Measurements from ENCODE around the gene PLRG1. TPM values are rescaled to one million over a fixed set of nuclear protein-coding genes. Genes with fewer than 3 reads are reported as not detected.

Gene PLRG1
- total RNA-seq, 4 donors from 2014 or later = 32.7 to 47.2 (median 36.5) TPM

DNA sequence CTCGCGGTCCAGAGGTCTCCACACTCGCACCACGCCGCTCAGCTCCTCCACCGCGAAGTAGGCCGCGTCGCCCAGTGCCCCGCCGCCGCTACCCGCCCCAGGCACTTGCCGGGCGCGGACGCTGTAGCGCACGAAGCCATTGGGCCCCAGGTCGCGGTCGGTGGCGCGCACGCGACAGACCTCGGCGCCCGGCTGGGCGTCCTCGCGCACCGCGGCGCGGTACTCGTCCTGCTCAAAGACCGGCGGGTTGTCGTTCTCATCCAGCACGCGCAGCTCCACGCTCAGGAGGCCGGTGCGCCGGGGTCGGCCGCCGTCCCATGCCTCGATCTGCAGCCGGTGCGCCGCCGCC, 60.0 kb downstream of the PLRG1 start:
- no peak for TF ChIP-seq POLR2A (IDR thresholded peaks at IDR 0.05)
- TF ChIP-seq, protein P1, sequence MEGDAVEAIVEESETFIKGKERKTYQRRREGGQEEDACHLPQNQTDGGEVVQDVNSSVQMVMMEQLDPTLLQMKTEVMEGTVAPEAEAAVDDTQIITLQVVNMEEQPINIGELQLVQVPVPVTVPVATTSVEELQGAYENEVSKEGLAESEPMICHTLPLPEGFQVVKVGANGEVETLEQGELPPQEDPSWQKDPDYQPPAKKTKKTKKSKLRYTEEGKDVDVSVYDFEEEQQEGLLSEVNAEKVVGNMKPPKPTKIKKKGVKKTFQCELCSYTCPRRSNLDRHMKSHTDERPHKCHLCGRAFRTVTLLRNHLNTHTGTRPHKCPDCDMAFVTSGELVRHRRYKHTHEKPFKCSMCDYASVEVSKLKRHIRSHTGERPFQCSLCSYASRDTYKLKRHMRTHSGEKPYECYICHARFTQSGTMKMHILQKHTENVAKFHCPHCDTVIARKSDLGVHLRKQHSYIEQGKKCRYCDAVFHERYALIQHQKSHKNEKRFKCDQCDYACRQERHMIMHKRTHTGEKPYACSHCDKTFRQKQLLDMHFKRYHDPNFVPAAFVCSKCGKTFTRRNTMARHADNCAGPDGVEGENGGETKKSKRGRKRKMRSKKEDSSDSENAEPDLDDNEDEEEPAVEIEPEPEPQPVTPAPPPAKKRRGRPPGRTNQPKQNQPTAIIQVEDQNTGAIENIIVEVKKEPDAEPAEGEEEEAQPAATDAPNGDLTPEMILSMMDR (IDR thresholded peaks at IDR 0.05) = no peak
- no peak for TF ChIP-seq EP300 (IDR thresholded peaks at IDR 0.05)
- Histone ChIP-seq H3K4me1 (peaks cover 0 to 28% (median 17%) of the 10 kb centered on the region in 4 donors), H3K4me3 (peak overlapping the region in 2 of 4 donors; percentile 36 to 50), H3K27me3 (peaks cover 0 to 69% of the 10 kb centered on the region in 2 donors), H3K36me3 (no peaks in the 10 kb centered on the region), H3K27ac (no peak overlapping the region), H3K9me3 (no peaks in the 10 kb centered on the region)
- no peak for DNase-seq (ENCODE audit: low spot score in 2 of 2)
- 5 to 11% methylated on average over 5 to 44 of the region's 55 CpGs for WGBS, 2 donors

DNA sequence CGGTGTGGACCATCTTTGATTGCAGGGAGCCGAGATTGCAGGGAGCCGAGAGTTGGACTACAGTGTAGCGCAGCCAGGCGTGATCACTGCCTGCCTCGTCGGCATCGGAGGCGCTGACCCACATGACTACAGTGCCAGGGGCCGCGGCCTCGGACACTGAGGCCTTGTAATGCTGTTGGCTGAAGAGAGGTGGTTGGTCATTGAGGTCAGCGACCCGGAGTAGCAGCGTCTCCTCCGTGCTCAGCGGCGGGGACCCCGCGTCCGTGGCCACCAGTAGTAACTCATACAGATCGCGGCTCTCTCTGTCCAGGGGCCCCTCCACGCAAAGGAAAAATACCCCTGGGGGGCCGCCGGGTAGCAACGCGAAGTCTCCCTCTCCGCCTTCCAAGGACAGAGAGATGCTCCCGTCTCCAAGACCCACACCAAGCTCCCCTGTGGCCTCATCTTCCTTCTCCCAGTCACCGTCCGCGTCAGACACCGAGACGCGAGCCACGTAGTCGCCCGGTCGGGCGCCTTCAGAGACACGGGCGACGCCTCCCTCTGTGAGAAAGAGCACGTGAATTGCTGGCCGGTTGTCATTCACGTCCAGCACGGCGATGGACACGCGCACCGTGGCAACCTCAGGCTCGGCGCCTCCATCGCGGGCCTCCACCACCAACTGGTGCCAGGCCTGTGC, 60.5 kb downstream of the PLRG1 start:
- WGBS, 2 donors = 32 to 48% methylated on average over 41 to 55 of the region's 56 CpGs

DNA sequence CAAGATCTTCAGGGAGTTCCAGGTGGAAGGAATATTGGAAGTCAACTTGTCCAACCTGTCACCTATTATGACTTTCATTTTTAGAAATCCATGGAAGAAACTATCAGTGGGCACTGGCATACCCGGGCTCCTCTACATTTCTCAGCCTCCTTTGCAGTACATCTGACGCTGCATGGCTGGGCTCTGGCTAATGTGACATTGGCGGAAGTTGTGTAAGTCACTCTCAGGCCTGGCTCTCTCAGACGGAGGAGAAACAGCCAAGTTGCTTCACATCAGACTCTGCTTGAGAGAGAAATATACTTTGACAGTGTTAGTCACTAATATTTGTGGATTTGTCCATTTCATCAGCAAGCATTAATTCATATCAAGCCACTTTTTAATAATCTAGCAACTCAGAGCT, 63.1 kb downstream of the PLRG1 start:
- Histone ChIP-seq H3K9me3 (no peaks in the 10 kb centered on the region), H3K27me3 (peaks cover 0 to 54% of the 10 kb centered on the region in 2 donors), H3K4me1 (peaks cover 0 to 23% (median 15%) of the 10 kb centered on the region in 4 donors), H3K27ac (no peak overlapping the region), H3K36me3 (no peaks in the 10 kb centered on the region), H3K4me3 (no peak overlapping the region)
- WGBS, 2 donors = 74 to 76% methylated on average over 4 of the region's 4 CpGs
- no peak for DNase-seq (ENCODE audit: low spot score in 2 of 2)
- TF ChIP-seq, protein P1 (IDR thresholded peaks at IDR 0.05) = no peak
- TF ChIP-seq EP300 (IDR thresholded peaks at IDR 0.05) = no peak
- no peak for TF ChIP-seq POLR2A (IDR thresholded peaks at IDR 0.05)

More for the DNA sequence above, 60.5 kb downstream of the PLRG1 start:
- H3K27ac ChIP-seq = no peak overlapping the region
- peaks cover 0 to 28% (median 17%) of the 10 kb centered on the region in 4 donors for H3K4me1 ChIP-seq
- H3K9me3 ChIP-seq = no peaks in the 10 kb centered on the region
- peak overlapping the region in 1 of 4 donors; percentile 50 for H3K4me3 ChIP-seq
- H3K36me3 ChIP-seq = no peaks in the 10 kb centered on the region
- no peak for DNase-seq (ENCODE audit: low spot score in 2 of 2)
- no peak for TF ChIP-seq POLR2A (IDR thresholded peaks at IDR 0.05)
- TF ChIP-seq, protein P1 (IDR thresholded peaks at IDR 0.05) = no peak
- TF ChIP-seq EP300 (IDR thresholded peaks at IDR 0.05) = no peak
- peaks cover 0 to 71% of the 10 kb centered on the region in 2 donors for H3K27me3 ChIP-seq

DNA sequence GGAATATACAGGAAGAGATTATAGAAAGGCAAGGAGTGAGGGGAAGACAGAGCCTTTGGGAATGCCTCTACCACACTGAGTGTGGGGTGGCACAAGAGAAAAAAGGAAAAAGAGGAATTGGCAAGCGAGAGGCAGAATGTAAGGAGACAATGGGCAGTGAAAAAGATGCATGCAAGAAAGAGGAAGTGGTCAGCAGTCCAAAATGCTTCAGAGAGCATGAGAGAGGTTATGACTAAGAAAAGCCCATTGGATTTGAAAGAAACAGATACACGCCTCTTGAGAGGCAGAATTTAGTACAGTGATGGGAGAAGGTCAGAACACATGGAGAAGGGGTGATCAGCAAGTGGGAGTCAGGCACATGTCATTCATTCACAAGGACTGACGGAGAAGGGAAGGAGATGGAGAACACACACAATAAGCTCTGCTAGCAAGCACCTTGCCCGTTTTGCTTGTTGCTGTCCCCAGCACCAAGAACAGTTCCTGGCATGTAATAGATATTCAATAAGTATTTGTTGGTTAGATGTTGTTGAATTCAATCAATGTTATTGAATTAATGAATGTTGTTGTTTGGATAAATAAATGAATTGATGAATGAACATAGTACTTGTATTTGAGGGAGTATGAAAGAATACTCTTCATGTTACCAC, 65.0 kb downstream of the PLRG1 start:
- peaks cover 0 to 35% of the 10 kb centered on the region in 2 donors for H3K27me3 ChIP-seq
- whole genome bisulfite sequencing, 2 donors = 45 to 48% methylated on average over 4 of the region's 4 CpGs

More for the DNA sequence above, 65.0 kb downstream of the PLRG1 start:
- H3K27ac ChIP-seq = no peak overlapping the region
- no peaks in the 10 kb centered on the region for H3K9me3 ChIP-seq
- peaks cover 0 to 4% (median under 1%) of the 10 kb centered on the region in 4 donors for H3K4me1 ChIP-seq
- no peak for TF ChIP-seq EP300 (IDR thresholded peaks at IDR 0.05)
- TF ChIP-seq, protein P1 (IDR thresholded peaks at IDR 0.05) = no peak
- TF ChIP-seq POLR2A (IDR thresholded peaks at IDR 0.05) = no peak
- H3K4me3 ChIP-seq = no peak overlapping the region
- no peak for DNase-seq (ENCODE audit: low spot score in 2 of 2)
- H3K36me3 ChIP-seq = no peaks in the 10 kb centered on the region

Small RNAs within 50 kb of the gene (small RNA-seq; reads per million reads assigned to genes)
- not detected for gene RNU6-1285P

Other genes with a start within 250 kb of the PLRG1 start
- under 1 TPM in 1 of 4 donors, not detected in 3; under 0.01 TPM for gene DCHS2, start 58.6 kb downstream of the PLRG1 start, total RNA-seq
- not detected for gene FGB, start 12.6 kb upstream of the PLRG1 start, total RNA-seq
- 1 to 10 TPM in 1 of 4 donors, not detected in 3; 7.2 TPM for gene FGA, start 40.3 kb upstream of the PLRG1 start, total RNA-seq
- not detected for gene FGG, start 62.3 kb upstream of the PLRG1 start, total RNA-seq
- gene LRAT, start 193.6 kb upstream of the PLRG1 start, total RNA-seq = 1 to 10 TPM in 1 of 4 donors, under 1 TPM in 2, not detected in 1; 0.42 to 1.1 (median 0.60) TPM
- gene RBM46, start 230.9 kb upstream of the PLRG1 start, total RNA-seq = under 1 TPM in 1 of 4 donors, not detected in 3; 0.39 TPM